Small intestine (tissue), 16 donors: ENCODE data around the gene OOSP3. TPM values are rescaled to one million over a fixed set of nuclear protein-coding genes. Genes with fewer than 3 reads are reported as not detected.

Experiments used
- DNase-seq, 2 donors: peaks; one replicate each; pipeline versions ENCODE4 v3.0.0 to v3.0.0-alpha.2; 2013
- FAIRE-seq: peaks from 2 replicates; lab custom pipeline; 2012; peaks lifted over from hg19 to GRCh38; lab: Jason Lieb, UNC
- H3K27ac ChIP-seq, 3 donors: one replicate each; pipeline ENCODE4 v1.5.1; 2013; ENCODE audit warnings: low read length in 2 of 3, mild to moderate bottlenecking in 2 of 3, control low read depth in 1 of 3, inconsistent platforms in 1 of 3, low read depth in 1 of 3, moderate library complexity in 1 of 3
- H3K27me3 ChIP-seq, 3 donors: one replicate each; pipeline ENCODE4 v1.6.1; 2013; ENCODE audit warnings: low read length in 3 of 3, inconsistent platforms in 1 of 3; ENCODE audit not compliant: control insufficient read depth in 3 of 3, insufficient read depth in 3 of 3
- H3K36me3 ChIP-seq, 3 donors: one replicate each; pipeline ENCODE4 v1.6.1; 2013; ENCODE audit warnings: low read length in 3 of 3, inconsistent platforms in 1 of 3, low read depth in 1 of 3, mild to moderate bottlenecking in 1 of 3, moderate library complexity in 1 of 3; ENCODE audit not compliant: control insufficient read depth in 3 of 3, insufficient read depth in 2 of 3
- H3K4me1 ChIP-seq, 3 donors: one replicate each; pipeline ENCODE4 v1.6.1; 2013; ENCODE audit warnings: low read length in 2 of 3, inconsistent platforms in 1 of 3, low read depth in 1 of 3, mild to moderate bottlenecking in 1 of 3, moderate library complexity in 1 of 3; ENCODE audit not compliant: control insufficient read depth in 3 of 3, insufficient read depth in 2 of 3
- H3K4me3 ChIP-seq, 3 donors: one replicate each; pipeline ENCODE4 v1.5.1; 2013; ENCODE audit warnings: low read length in 3 of 3, control low read depth in 1 of 3, inconsistent platforms in 1 of 3, low read depth in 1 of 3, mild to moderate bottlenecking in 1 of 3, moderate library complexity in 1 of 3
- H3K9me3 ChIP-seq, 2 donors: one replicate each; pipeline ENCODE4 v1.6.1; 2013; ENCODE audit warnings: low read depth in 1 of 2, low read length in 1 of 2; ENCODE audit not compliant: control insufficient read depth in 2 of 2, insufficient read depth in 1 of 2
- WGBS, 3 donors: extraction: QIAGEN DNeasy Blood & Tissue Kit; methylation state at CpG; one replicate each; pipeline ENCODE4 v1.1.7; 2013; 5-methylcytosine and 5-hydroxymethylcytosine counted together
- long read RNA-seq, 10 donors: transcript quantifications; one replicate each; lab custom pipeline, GENCODE V29; 2026
- polyA plus RNA-seq, 4 donors: library from polyadenylated mRNA; stranded (reverse) in 3 of 4; unstranded in 1 of 4; fragments of 200-250 nt in 3 of 4; fragments of 120-200 nt in 1 of 4; gene quantifications; one replicate each; pipeline versions ENCODE4 v1.2.1 to v1.2.3, GENCODE V29; 2013
- donor health status: healthy with polysubstance abuse.
- donor health status: control.
- donor health status: control.
- donor health status: Bipolar disorder and iron deficiency.
- donor health status: healthy.

Gene OOSP3, protein sequence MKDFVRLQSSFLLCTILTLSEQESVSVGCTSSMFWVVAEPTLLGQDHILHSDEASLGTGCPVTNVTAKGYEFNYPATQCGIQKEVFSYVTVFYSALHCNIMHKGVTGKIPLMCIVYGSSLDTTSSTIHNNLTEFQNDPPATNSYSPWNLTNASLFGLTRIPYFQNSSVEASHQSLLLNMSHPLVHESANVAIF
- polyA plus RNA-seq = not detected
- long read RNA-seq, donor 1 = 0 reads
- long read RNA-seq, donor 2 = 0 reads
- long read RNA-seq, donor 3 = 0 reads
- long read RNA-seq, donor 4 = 0 reads
- long read RNA-seq, donor 5 = 0 reads
- long read RNA-seq, donor 6 = 0 reads
- long read RNA-seq, donor 7 = 0 reads
- long read RNA-seq, donor 8 = 0 reads
- long read RNA-seq, donor 9 = 0 reads
- long read RNA-seq, donor 10 = 0 reads

GRCh38 chr11:59878575-59878974 lies at the start of gene OOSP3:
OOSP3 (plus strand) TSS chr11:59878782; CDS start chr11:59878809, 27 bp downstream.
- Histone ChIP-seq H3K27me3 (peaks cover 0 to 3% (median 0%) of the 10 kb centered on the region in 3 donors), H3K36me3 (no peaks in the 10 kb centered on the region), H3K27ac (no peak within 1 kb of the TSS), H3K4me3 (no peak within 1 kb of the TSS), H3K9me3 (no peaks in the 10 kb centered on the region), H3K4me1 (no peaks in the 10 kb centered on the region)
- FAIRE-seq (no peak), DNase-seq (no peak)
- WGBS, 3 donors = 75 to 76% (median 76%) methylated on average over 5 of the region's 5 CpGs

- WGBS, 3 donors = 74 to 87% (median 75%) methylated on average over 3 of the region's 3 CpGs
- H3K36me3 ChIP-seq = no peaks in the 10 kb centered on the region
- no peak for FAIRE-seq
Observed at GRCh38 chr11:59829358-59829757, 49.2 kb upstream of the OOSP3 start.

DNA sequence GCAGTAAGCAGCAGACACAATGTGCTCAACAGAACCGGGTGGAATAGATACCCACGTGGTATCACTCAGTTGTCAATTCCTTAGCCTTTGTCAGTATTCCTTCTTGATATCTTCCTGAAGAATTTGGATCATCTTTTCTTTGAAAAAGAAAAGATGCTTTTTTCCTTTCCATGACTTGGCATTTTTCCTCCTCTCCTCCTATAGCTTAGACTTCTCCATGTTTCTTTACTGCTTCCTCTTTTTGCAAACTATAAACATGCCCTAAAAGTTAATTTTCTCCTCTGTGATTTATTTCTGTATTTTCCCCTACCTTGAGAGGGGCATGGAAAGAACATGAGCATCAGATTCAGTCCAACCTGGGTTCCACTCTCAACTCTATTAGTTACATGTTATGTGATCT lies 45.0 kb upstream of the OOSP3 start:
- no peak overlapping the region for H3K4me3 ChIP-seq
- no peak overlapping the region for H3K27ac ChIP-seq
- no peak for DNase-seq
- no peaks in the 10 kb centered on the region for H3K36me3 ChIP-seq
- H3K27me3 ChIP-seq = no peaks in the 10 kb centered on the region
- no peaks in the 10 kb centered on the region for H3K9me3 ChIP-seq
- H3K4me1 ChIP-seq = no peaks in the 10 kb centered on the region
- no peak for FAIRE-seq
- 87 to 95% (median 88%) methylated on average over 2 of the region's 2 CpGs for WGBS, 3 donors

More at GRCh38 chr11:59829358-59829757, 49.2 kb upstream of the OOSP3 start:
- Histone ChIP-seq H3K4me1 (no peaks in the 10 kb centered on the region), H3K27ac (no peak overlapping the region), H3K9me3 (no peaks in the 10 kb centered on the region), H3K4me3 (no peak overlapping the region), H3K27me3 (no peaks in the 10 kb centered on the region)
- no peak for DNase-seq

GRCh38 chr11:59839615-59840014 lies 39.0 kb upstream of the OOSP3 start:
- DNase-seq (no peak), FAIRE-seq (no peak)
- no peaks in the 10 kb centered on the region for H3K36me3 ChIP-seq
- no peaks in the 10 kb centered on the region for H3K4me1 ChIP-seq
- no peaks in the 10 kb centered on the region for H3K9me3 ChIP-seq
- H3K27ac ChIP-seq = no peak overlapping the region
- H3K27me3 ChIP-seq = no peaks in the 10 kb centered on the region
- no peak overlapping the region for H3K4me3 ChIP-seq

GRCh38 chr11:59841514-59841913 lies 37.1 kb upstream of the OOSP3 start:
- no peaks in the 10 kb centered on the region for H3K9me3 ChIP-seq
- 77 to 92% (median 85%) methylated on average over 2 of the region's 2 CpGs for WGBS, 3 donors
- no peak for FAIRE-seq

GRCh38 chr11:59842316-59842715 lies 36.3 kb upstream of the OOSP3 start:
- FAIRE-seq (no peak), DNase-seq (no peak)
- Histone ChIP-seq H3K4me3 (no peak overlapping the region), H3K27ac (no peak overlapping the region), H3K27me3 (no peaks in the 10 kb centered on the region), H3K4me1 (no peaks in the 10 kb centered on the region), H3K9me3 (no peaks in the 10 kb centered on the region), H3K36me3 (no peaks in the 10 kb centered on the region)
- 83 to 89% (median 84%) methylated on average over 12 of the region's 12 CpGs for WGBS, 3 donors

More at GRCh38 chr11:59841514-59841913, 37.1 kb upstream of the OOSP3 start:
- Histone ChIP-seq H3K4me3 (no peak overlapping the region), H3K4me1 (no peaks in the 10 kb centered on the region), H3K27me3 (no peaks in the 10 kb centered on the region), H3K36me3 (no peaks in the 10 kb centered on the region), H3K27ac (no peak overlapping the region)
- DNase-seq = no peak

GRCh38 chr11:59845399-59845798 lies 33.2 kb upstream of the OOSP3 start, which contains the start of gene CBLIF:
CBLIF (minus strand) TSS chr11:59845499; CDS start chr11:59845453, 46 bp downstream.
- Histone ChIP-seq H3K27ac (no peak within 1 kb of the TSS), H3K36me3 (no peaks in the 10 kb centered on the region), H3K4me3 (no peak within 1 kb of the TSS), H3K27me3 (no peaks in the 10 kb centered on the region), H3K9me3 (no peaks in the 10 kb centered on the region), H3K4me1 (peaks cover 0 to 11% (median 2%) of the 10 kb centered on the region in 3 donors)
- 63 to 74% (median 70%) methylated on average over 4 of the region's 4 CpGs for WGBS, 3 donors
- FAIRE-seq (no peak), DNase-seq (no peak)

DNA sequence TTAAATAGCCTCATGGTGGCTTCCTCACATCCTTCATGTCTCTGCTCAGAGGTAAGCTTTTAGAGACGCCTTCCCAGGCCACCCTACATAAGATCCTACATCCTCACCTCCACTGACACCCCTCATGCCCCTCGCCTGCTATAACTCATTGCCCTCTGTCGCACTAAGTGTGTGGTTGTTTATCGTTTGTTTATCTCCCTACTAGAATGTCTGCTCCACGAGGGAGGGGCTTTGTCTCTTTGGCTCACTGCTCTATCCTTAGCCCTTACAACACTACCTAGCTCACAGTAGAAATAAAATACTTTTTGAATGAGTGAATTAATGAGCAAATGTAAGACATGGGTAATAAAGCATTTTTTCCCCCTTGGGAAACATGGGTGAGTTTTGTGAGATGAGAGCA lies 32.0 kb upstream of the OOSP3 start:
- H3K27me3 ChIP-seq = no peaks in the 10 kb centered on the region
- DNase-seq = no peak
- H3K4me1 ChIP-seq = peaks cover 0 to 11% (median 2%) of the 10 kb centered on the region in 3 donors
- no peaks in the 10 kb centered on the region for H3K36me3 ChIP-seq
- no peak overlapping the region for H3K27ac ChIP-seq
- 64 to 87% (median 72%) methylated on average over 5 of the region's 5 CpGs for WGBS, 3 donors
- H3K4me3 ChIP-seq = no peak overlapping the region
- no peak for FAIRE-seq
- H3K9me3 ChIP-seq = no peaks in the 10 kb centered on the region
